H1 (cell line): ENCODE data around the gene TMEM92. TPM values are rescaled to one million over a fixed set of nuclear protein-coding genes. Genes with fewer than 3 reads are reported as not detected.

Source experiments
- CTCF ChIA-PET: fragments of 300-600 bp; sonication (Branson Sonifier 250); formaldehyde crosslinking; loops from one replicate; lab custom pipeline; 2021; ENCODE audit not compliant: partially characterized antibody; lab: Charles Lee
- POLR2A ChIA-PET: fragments of 300-600 bp; sonication (Branson Sonifier 250); formaldehyde crosslinking; loops from one replicate; lab custom pipeline; 2021; ENCODE audit warnings: inconsistent platforms; ENCODE audit not compliant: partially characterized antibody; lab: Charles Lee
- DNase-seq, 2 experiments: peaks; one replicate each; pipeline versions ENCODE4 v3.0.0 to v3.0.0-alpha.2; 2010 to 2022; ENCODE audit warnings: low spot score in 2 of 2, low read depth in 1 of 2, mixed read lengths in 1 of 2
- FAIRE-seq: peaks from 2 replicates; lab custom pipeline; 2011; peaks lifted over from hg19 to GRCh38; lab: Jason Lieb, UNC
- H2AFZ ChIP-seq: 2 replicates; pipeline ENCODE4 v1.8.1; 2012; ENCODE audit warnings: low read length, inconsistent platforms
- H2AK5ac ChIP-seq: 2 replicates; pipeline ENCODE4 v1.6.1; 2013; ENCODE audit warnings: low read depth, low read length
- H2BK120ac ChIP-seq: replicated peaks from 2 replicates; pipeline ENCODE3; 2013; ENCODE audit warnings: low read depth, low read length, inconsistent platforms
- H2BK12ac ChIP-seq: 2 replicates; pipeline ENCODE4 v1.6.1; 2013; ENCODE audit warnings: low read depth, low read length
- H2BK15ac ChIP-seq: 2 replicates; pipeline ENCODE4 v1.6.1; 2013; ENCODE audit warnings: low read length
- H2BK20ac ChIP-seq: 2 replicates; pipeline ENCODE4 v1.6.1; 2013; ENCODE audit warnings: low read length
- H2BK5ac ChIP-seq: 2 replicates; pipeline ENCODE4 v1.6.1; 2013; ENCODE audit warnings: low read depth, low read length
- H3K14ac ChIP-seq: 2 replicates; pipeline ENCODE4 v1.6.1; 2013; ENCODE audit warnings: inconsistent platforms; ENCODE audit not compliant: insufficient read length
- H3K18ac ChIP-seq: 2 replicates; pipeline ENCODE4 v1.6.1; 2013; ENCODE audit warnings: low read length; ENCODE audit errors: extremely low read depth
- H3K23ac ChIP-seq: 2 replicates; pipeline ENCODE4 v1.6.1; 2013; ENCODE audit warnings: inconsistent platforms; ENCODE audit not compliant: insufficient read length
- H3K23me2 ChIP-seq: 2 replicates; pipeline ENCODE4 v1.6.1; 2013; ENCODE audit warnings: low read depth, low read length
- H3K27ac ChIP-seq: 2 replicates; pipeline ENCODE4 v1.6.1; 2011; ENCODE audit warnings: low read depth, low read length, inconsistent platforms
- H3K27me3 ChIP-seq, 4 experiments: replicated peaks in 1 of 4; 1 replicate in 1 of 4; 2 replicates in 3 of 4; pipeline versions ENCODE4 v1.6.1 to v1.8.1; 2011 to 2013; ENCODE audit warnings: low read length in 3 of 4, mild to moderate bottlenecking in 3 of 4, inconsistent platforms in 2 of 4, mixed read lengths in 2 of 4, moderate library complexity in 1 of 4; ENCODE audit not compliant: control insufficient read depth in 3 of 4, insufficient read depth in 3 of 4; ENCODE audit errors: extremely low read depth in 1 of 4
- H3K36me3 ChIP-seq, 4 experiments: 2 replicates each; pipeline versions ENCODE4 v1.6.1 to v1.8.1; 2011 to 2013; ENCODE audit warnings: mild to moderate bottlenecking in 4 of 4, low read length in 3 of 4, moderate library complexity in 2 of 4, control low read depth in 1 of 4, inconsistent platforms in 1 of 4; ENCODE audit not compliant: insufficient read depth in 4 of 4, control insufficient read depth in 2 of 4
- H3K4ac ChIP-seq: replicated peaks from 2 replicates; pipeline ENCODE3; 2013; ENCODE audit warnings: low read length, low read depth, mixed read lengths, inconsistent platforms; ENCODE audit not compliant: insufficient read length
- H3K4me1 ChIP-seq, 4 experiments: replicated peaks in 1 of 4; 1 replicate in 1 of 4; 2 replicates in 3 of 4; pipeline versions ENCODE4 v1.6.1 to v1.8.1; 2011 to 2013; ENCODE audit warnings: low read length in 3 of 4, inconsistent platforms in 2 of 4, mixed read lengths in 1 of 4; ENCODE audit not compliant: insufficient read depth in 4 of 4, control insufficient read depth in 3 of 4
- H3K4me2 ChIP-seq, 2 experiments: 2 replicates each; pipeline versions ENCODE4 v1.6.1 to v1.8.1; 2011 to 2013; ENCODE audit warnings: low read depth in 2 of 2, low read length in 2 of 2, control low read depth in 1 of 2, inconsistent platforms in 1 of 2, mild to moderate bottlenecking in 1 of 2; ENCODE audit not compliant: insufficient read depth in 1 of 2
- H3K4me3 ChIP-seq, 4 experiments: fragments of 200-600, 300-600 bp in 1 of 4; sonication (generic), shearing (Covaris generic), sonication (Bioruptor Twin) in 1 of 4; 2 replicates each; pipeline versions ENCODE4 v1.5.1 to v1.8.1; 2011 to 2016; ENCODE audit warnings: low read length in 4 of 4, low read depth in 3 of 4, control low read depth in 2 of 4, inconsistent platforms in 2 of 4, mild to moderate bottlenecking in 2 of 4, mixed read lengths in 1 of 4, moderate library complexity in 1 of 4; ENCODE audit not compliant: insufficient read depth in 2 of 4; ENCODE audit errors: extremely low read depth in 1 of 4
- H3K56ac ChIP-seq: replicated peaks from 2 replicates; pipeline ENCODE3; 2013; ENCODE audit warnings: low read depth, mild to moderate bottlenecking, mixed read lengths, low read length, inconsistent platforms; ENCODE audit not compliant: insufficient read length
- H3K79me1 ChIP-seq: 2 replicates; pipeline ENCODE4 v1.6.1; 2013; ENCODE audit warnings: low read depth, low read length, control low read depth
- H3K79me2 ChIP-seq, 2 experiments: 2 replicates each; pipeline versions ENCODE4 v1.6.1 to v1.8.1; 2012 to 2013; ENCODE audit warnings: low read length in 2 of 2, mild to moderate bottlenecking in 2 of 2, inconsistent platforms in 1 of 2; ENCODE audit not compliant: insufficient read depth in 2 of 2, control insufficient read depth in 1 of 2
- H3K9ac ChIP-seq, 4 experiments: replicated peaks in 1 of 4; 1 replicate in 1 of 4; 2 replicates in 3 of 4; pipeline versions ENCODE4 v1.6.1 to v1.8.1; 2011 to 2013; ENCODE audit warnings: low read depth in 3 of 4, low read length in 3 of 4, control low read depth in 2 of 4, mild to moderate bottlenecking in 2 of 4, moderate library complexity in 2 of 4, inconsistent platforms in 1 of 4; ENCODE audit errors: extremely low read depth in 1 of 4
- H3K9me3 ChIP-seq, 2 experiments: 2 replicates each; pipeline versions ENCODE4 v1.6.1 to v1.8.1; 2012 to 2013; ENCODE audit warnings: mild to moderate bottlenecking in 2 of 2, moderate library complexity in 2 of 2, control low read depth in 1 of 2, inconsistent platforms in 1 of 2, low read depth in 1 of 2, low read length in 1 of 2, mixed read lengths in 1 of 2; ENCODE audit not compliant: insufficient read depth in 2 of 2
- H4K20me1 ChIP-seq, 2 experiments: replicated peaks in 1 of 2; 2 replicates each; pipeline versions ENCODE3 to v1.8.1; 2011 to 2013; ENCODE audit warnings: inconsistent platforms in 2 of 2, low read length in 2 of 2, mild to moderate bottlenecking in 1 of 2; ENCODE audit not compliant: insufficient read depth in 2 of 2, control insufficient read depth in 1 of 2
- H4K5ac ChIP-seq: 2 replicates; pipeline ENCODE4 v1.6.1; 2013; ENCODE audit warnings: low read length, low read depth, mixed read lengths, inconsistent platforms; ENCODE audit not compliant: insufficient read length
- H4K8ac ChIP-seq: 2 replicates; pipeline ENCODE4 v1.8.0; 2013; ENCODE audit warnings: mild to moderate bottlenecking, moderate library complexity, low read length, inconsistent platforms; ENCODE audit not compliant: insufficient read depth; ENCODE audit errors: extremely low read depth
- H4K91ac ChIP-seq: replicated peaks from 2 replicates; pipeline ENCODE3; 2013; ENCODE audit warnings: low read length, mixed read lengths, inconsistent platforms; ENCODE audit not compliant: insufficient read length
- ASH2L ChIP-seq: fragments of 200-600, 300-600 bp; sonication (generic); IDR thresholded peaks from one replicate; pipeline ENCODE4 v1.7.1; 2017; ENCODE audit warnings: low read length
- FOSL1 ChIP-seq: IDR thresholded peaks from 2 replicates; pipeline ENCODE4 v1.6.1; 2011; ENCODE audit warnings: mild to moderate bottlenecking, low read depth, low read length, moderate library complexity; ENCODE audit not compliant: insufficient read depth
- PHF8 ChIP-seq: fragments of 200-600 bp; sonication (generic); conservative IDR thresholded peaks from 2 replicates; pipeline ENCODE4 v1.7.1; 2012; ENCODE audit warnings: low read depth, mild to moderate bottlenecking, inconsistent platforms, low read length, moderate library complexity
- SP1 ChIP-seq: IDR thresholded peaks from 2 replicates; pipeline ENCODE4 v1.6.1; 2011; ENCODE audit warnings: low read depth, low read length
- WGBS, 2 experiments: shearing (Covaris generic) in 1 of 2; methylation state at CpG; one replicate each; pipeline versions ENCODE4 v1.1.6 to v1.1.7; 2013 to 2015; ENCODE audit warnings: low lambda C conversion rate in 2 of 2, mixed read lengths in 2 of 2, inconsistent platforms in 1 of 2, low coverage in 1 of 2, missing lambda C conversion rate in 1 of 2; ENCODE audit not compliant: insufficient replicate concordance in 2 of 2, insufficient coverage in 1 of 2, insufficient read length in 1 of 2; ENCODE audit errors: extremely low coverage in 1 of 2, missing lambda C conversion rate in 1 of 2; 5-methylcytosine and 5-hydroxymethylcytosine counted together
- polyA plus RNA-seq, 7 experiments: library from polyadenylated mRNA; depleted of rRNA in 3 of 7; stranded (reverse) in 5 of 7; unstranded in 2 of 7; fragments of >200 nt in 5 of 7; fragments of 200-250 nt in 2 of 7; gene quantifications; 1 replicate in 5 of 7; 2 replicates in 1 of 7; 4 replicates in 1 of 7; pipeline versions ENCODE4 v1.2.1 to v1.2.3, GENCODE V29; 2011 to 2013; ENCODE audit warnings: missing spikeins in 2 of 7, mixed read lengths in 2 of 7
- total RNA-seq: library from RNA; stranded (reverse); fragmentation: NEBNext Ultra II Directional; extraction: Animal tissue kit (Norgen Biotek cat#: 25700); gene quantifications from 2 replicates; pipeline ENCODE4 v1.2.1, GENCODE V29; 2021

Gene TMEM92
- total and polyA plus RNA-seq, 2 of the 8 experiments (the other 6 are each of a cell fraction or from before 2014, with no cell fraction given) = 11.9 to 24.8 TPM

GRCh38 chr17:50279181-50279526 is 4.9 kb downstream of the TMEM92 start:
- H3K4me3 ChIP-seq = no peak overlapping the region
- no peak overlapping the region for H3K56ac ChIP-seq
- H3K4ac ChIP-seq = no peak overlapping the region
- no peak overlapping the region for H3K4me2 ChIP-seq
- peaks cover 2% of the 10 kb centered on the region; the same call in 1 of the 2 replicates for H3K79me1 ChIP-seq
- no peak overlapping the region for H3K14ac ChIP-seq
- H3K27ac ChIP-seq = no peak overlapping the region
- FAIRE-seq (no peak), DNase-seq (no peak)
- H2AK5ac ChIP-seq = no peak overlapping the region
- peaks cover 0 to 6% (median 0%) of the 10 kb centered on the region in 4 experiments; a peak in 2 of 8 replicates for H3K36me3 ChIP-seq
- no peaks in the 10 kb centered on the region; a peak in 1 of 4 replicates for H3K79me2 ChIP-seq
- no peaks in the 10 kb centered on the region for H4K20me1 ChIP-seq
- no peak overlapping the region for H4K5ac ChIP-seq
- H2BK20ac ChIP-seq = peak overlapping the region; percentile 61; the same call in 1 of the 2 replicates
- H2BK12ac ChIP-seq = 0 out of 2 replicates have a peak overlapping the region, but pooled peaks have one; percentile 90
- H3K9ac ChIP-seq = no peak overlapping the region
- H2BK5ac ChIP-seq = 0 out of 2 replicates have a peak overlapping the region, but pooled peaks have one; percentile 87
- peaks cover 4% of the 10 kb centered on the region; the same call in 1 of the 2 replicates for H3K23me2 ChIP-seq
- no peak overlapping the region for H3K23ac ChIP-seq
- H2AFZ ChIP-seq = no peak overlapping the region
- no peak overlapping the region for H4K91ac ChIP-seq
- no peaks in the 10 kb centered on the region for H3K27me3 ChIP-seq
- H2BK15ac ChIP-seq = no peak overlapping the region
- 93% methylated on average over 4 of the region's 4 CpGs; no CpG with 5 or more reads in 1 of the 2 experiments for WGBS, 2 experiments
- H4K8ac ChIP-seq = no peak overlapping the region
- ChIA-PET CTCF (interaction anchor here (21.1 to 41.5 kb wide), 2 partner anchors 14 to 68 kb away, joined by 316 to 1349 read pairs; partner anchors contain the start of gene COL1A1), POLR2A (interaction anchor here (1.3 kb wide), 1 partner anchor 9 kb away, joined by 3 read pairs; no protein-coding TSS in a partner anchor)
- peaks cover 3 to 31% (median 19%) of the 10 kb centered on the region in 4 experiments for H3K4me1 ChIP-seq
- H2BK120ac ChIP-seq = no peak overlapping the region
- H3K18ac ChIP-seq = no peak overlapping the region
- peaks cover 0 to 7% of the 10 kb centered on the region in 2 experiments; a peak in 2 of 4 replicates for H3K9me3 ChIP-seq
- TF ChIP-seq PHF8 (no peak), FOSL1 (no peak), SP1 (no peak), ASH2L (no peak)
